Smooth muscle cell (in vitro differentiated cells): ENCODE results near the gene TAOK3. TPM values are rescaled to one million over a fixed set of nuclear protein-coding genes. Genes with fewer than 3 reads are reported as not detected.

Source experiments
- DNase-seq: peaks from one replicate; lab custom pipeline; 2025; ENCODE audit not compliant: unreplicated experiment; lab: John Stamatoyannopoulos, UW
- H2AFZ ChIP-seq: fragments of 200-600 bp; sonication (generic); 2 replicates; pipeline ENCODE4 v1.6.0; 2016; ENCODE audit warnings: antibody characterized with exemption, low read depth, mild to moderate bottlenecking
- H3F3A ChIP-seq: fragments of 200-600 bp; sonication (generic); 2 replicates; pipeline ENCODE4 v1.6.0; 2017; ENCODE audit warnings: antibody characterized with exemption, low read depth
- H3K27ac ChIP-seq: fragments of 200-600 bp; sonication (generic); 2 replicates; pipeline ENCODE4 v1.5.1; 2016; ENCODE audit warnings: low read depth, mild to moderate bottlenecking
- H3K27me3 ChIP-seq: fragments of 200-600 bp; sonication (generic); 2 replicates; pipeline ENCODE4 v1.6.1; 2016; ENCODE audit warnings: low read depth, mild to moderate bottlenecking
- H3K36me3 ChIP-seq: fragments of 200-600 bp; sonication (generic); 2 replicates; pipeline ENCODE4 v1.5.1; 2016; ENCODE audit warnings: low read depth
- H3K4me1 ChIP-seq: fragments of 200-600 bp; sonication (generic); 2 replicates; pipeline ENCODE4 v1.5.1; 2016; ENCODE audit warnings: low read depth
- H3K4me2 ChIP-seq: fragments of 200-600 bp; sonication (generic); 2 replicates; pipeline ENCODE4 v1.6.0; 2016; ENCODE audit warnings: mild to moderate bottlenecking
- H3K4me3 ChIP-seq: fragments of 200-600 bp; sonication (generic); 2 replicates; pipeline ENCODE4 v1.5.1; 2016; ENCODE audit warnings: mild to moderate bottlenecking
- H3K79me2 ChIP-seq: fragments of 200-600 bp; sonication (generic); 2 replicates; pipeline ENCODE4 v1.6.0; 2016; ENCODE audit warnings: low read depth, mild to moderate bottlenecking
- H3K9ac ChIP-seq: fragments of 200-600 bp; sonication (generic); 2 replicates; pipeline ENCODE4 v1.6.0; 2016; ENCODE audit warnings: low read depth
- H3K9me3 ChIP-seq: fragments of 200-600 bp; sonication (generic); replicated peaks from 2 replicates; pipeline ENCODE4 v1.5.1; 2016; ENCODE audit warnings: low read depth
- H4K20me1 ChIP-seq: fragments of 200-600 bp; sonication (generic); 2 replicates; pipeline ENCODE4 v1.6.0; 2016; ENCODE audit warnings: low read depth
- WGBS: methylation state at CpG from one replicate; pipeline ENCODE4 v1.1.7; 2016; ENCODE audit warnings: low lambda C conversion rate; 5-methylcytosine and 5-hydroxymethylcytosine counted together
- polyA plus RNA-seq: library from polyadenylated mRNA; unstranded; fragments of >200 nt; fragmentation: Nextera tagmentation; extraction: Ambion mirVana; gene quantifications from 2 replicates; pipeline ENCODE4 v1.2.1, GENCODE V29; 2016
- total RNA-seq: library from RNA; depleted of rRNA; stranded (reverse); fragments of >200 nt; gene quantifications from 2 replicates; pipeline ENCODE4 v1.2.3, GENCODE V29; 2014
- TF ChIP-seq, protein P1 (sequence below): fragments of 200-600 bp; sonication (generic); IDR thresholded peaks from 2 replicates; pipeline ENCODE4 v1.5.1; 2017; ENCODE audit warnings: borderline replicate concordance, mild to moderate bottlenecking, antibody characterized with exemption; ENCODE audit not compliant: insufficient read depth, poor library complexity, severe bottlenecking

TAOK3 gene
- total and polyA plus RNA-seq, 2 experiments from 2014 or later, result 7.3 to 7.9 TPM

DNA sequence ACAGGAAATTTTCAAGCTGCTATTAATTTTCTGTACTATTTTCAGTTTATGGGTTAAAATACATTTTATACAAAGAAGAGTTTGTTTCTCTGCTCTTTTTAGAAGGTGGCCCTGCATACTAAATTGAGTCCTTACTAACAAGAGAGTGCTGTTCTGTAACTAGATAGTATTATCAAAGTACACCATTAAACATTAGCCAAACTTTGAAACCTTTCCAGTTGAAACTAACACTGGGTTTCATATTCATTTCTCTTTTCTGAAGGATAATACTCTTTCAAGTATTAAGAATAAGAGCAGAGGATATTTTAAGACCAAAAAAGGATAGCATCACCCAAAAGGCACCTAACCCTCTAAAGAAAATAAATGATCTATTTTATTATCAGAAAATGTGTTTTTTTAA is 189.6 kb downstream of the TAOK3 start:
- Histone ChIP-seq H2AFZ (no peak overlapping the region), H3K4me2 (no peak overlapping the region), H3K4me3 (no peak overlapping the region), H3K36me3 (no peaks in the 10 kb centered on the region), H3K27ac (no peak overlapping the region), H3K27me3 (no peaks in the 10 kb centered on the region), H3K79me2 (no peaks in the 10 kb centered on the region), H3K4me1 (no peaks in the 10 kb centered on the region), H3K9ac (no peak overlapping the region), H4K20me1 (no peaks in the 10 kb centered on the region), H3K9me3 (no peaks in the 10 kb centered on the region), H3F3A (no peaks in the 10 kb centered on the region)
- TF ChIP-seq, protein P1, sequence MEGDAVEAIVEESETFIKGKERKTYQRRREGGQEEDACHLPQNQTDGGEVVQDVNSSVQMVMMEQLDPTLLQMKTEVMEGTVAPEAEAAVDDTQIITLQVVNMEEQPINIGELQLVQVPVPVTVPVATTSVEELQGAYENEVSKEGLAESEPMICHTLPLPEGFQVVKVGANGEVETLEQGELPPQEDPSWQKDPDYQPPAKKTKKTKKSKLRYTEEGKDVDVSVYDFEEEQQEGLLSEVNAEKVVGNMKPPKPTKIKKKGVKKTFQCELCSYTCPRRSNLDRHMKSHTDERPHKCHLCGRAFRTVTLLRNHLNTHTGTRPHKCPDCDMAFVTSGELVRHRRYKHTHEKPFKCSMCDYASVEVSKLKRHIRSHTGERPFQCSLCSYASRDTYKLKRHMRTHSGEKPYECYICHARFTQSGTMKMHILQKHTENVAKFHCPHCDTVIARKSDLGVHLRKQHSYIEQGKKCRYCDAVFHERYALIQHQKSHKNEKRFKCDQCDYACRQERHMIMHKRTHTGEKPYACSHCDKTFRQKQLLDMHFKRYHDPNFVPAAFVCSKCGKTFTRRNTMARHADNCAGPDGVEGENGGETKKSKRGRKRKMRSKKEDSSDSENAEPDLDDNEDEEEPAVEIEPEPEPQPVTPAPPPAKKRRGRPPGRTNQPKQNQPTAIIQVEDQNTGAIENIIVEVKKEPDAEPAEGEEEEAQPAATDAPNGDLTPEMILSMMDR, result no peak
- no peak for DNase-seq

GRCh38 chr12:118175823-118176447 is 196.8 kb downstream of the TAOK3 start:
- Histone ChIP-seq H3F3A (no peaks in the 10 kb centered on the region), H3K9me3 (no peaks in the 10 kb centered on the region), H3K27ac (no peak overlapping the region), H3K4me2 (no peak overlapping the region), H3K4me1 (no peaks in the 10 kb centered on the region), H2AFZ (no peak overlapping the region), H3K79me2 (no peaks in the 10 kb centered on the region), H3K4me3 (no peak overlapping the region), H4K20me1 (no peaks in the 10 kb centered on the region), H3K36me3 (peaks cover 4% of the 10 kb centered on the region), H3K9ac (no peak overlapping the region), H3K27me3 (no peaks in the 10 kb centered on the region)
- WGBS, result 95% methylated on average over 4 of the region's 4 CpGs
- TF ChIP-seq, protein P1, result no peak
- no peak for DNase-seq

GRCh38 chr12:118166946-118167345 is 205.8 kb downstream of the TAOK3 start:
- Histone ChIP-seq H3F3A (no peaks in the 10 kb centered on the region), H4K20me1 (no peaks in the 10 kb centered on the region), H3K4me3 (no peak overlapping the region), H3K4me2 (no peak overlapping the region), H3K9me3 (no peaks in the 10 kb centered on the region), H3K36me3 (no peaks in the 10 kb centered on the region), H3K27me3 (no peaks in the 10 kb centered on the region), H3K27ac (no peak overlapping the region), H3K79me2 (no peaks in the 10 kb centered on the region), H3K9ac (no peak overlapping the region), H2AFZ (no peak overlapping the region), H3K4me1 (no peaks in the 10 kb centered on the region)
- TF ChIP-seq, protein P1, result no peak
- no peak for DNase-seq
- 85% methylated on average over 2 of the region's 2 CpGs for WGBS

DNA sequence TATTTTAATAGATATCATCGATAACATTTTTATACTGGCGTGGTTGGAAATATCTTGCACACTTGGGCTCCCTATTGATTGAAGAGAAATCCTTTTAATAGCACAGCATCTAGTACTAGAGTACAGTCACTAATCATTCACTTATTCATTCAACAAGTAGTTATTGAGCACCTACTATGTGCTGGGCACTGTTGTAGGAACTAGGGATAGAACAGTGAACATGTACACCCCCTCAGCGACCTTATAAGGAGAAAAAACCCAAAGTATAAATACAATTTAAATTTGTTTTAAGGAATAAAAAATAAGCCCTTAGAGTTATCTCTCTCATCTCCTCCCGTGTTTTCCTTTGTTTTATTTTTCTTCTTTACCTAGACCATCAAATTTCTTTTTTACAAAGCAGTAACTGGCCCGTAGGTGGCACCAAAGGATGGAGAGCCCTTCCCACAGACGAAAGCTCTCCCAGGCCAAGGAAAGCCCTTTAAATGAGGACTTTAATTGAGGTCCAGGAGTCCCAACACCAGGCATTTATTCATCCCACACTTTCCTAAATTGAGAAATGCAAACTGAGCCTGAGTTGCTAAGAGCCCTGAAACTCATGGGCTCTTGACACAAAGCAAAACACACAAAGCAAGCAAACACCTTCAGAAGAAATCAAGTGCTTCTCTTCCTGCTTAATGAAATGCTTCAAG is 207.8 kb downstream of the TAOK3 start:
- no peak overlapping the region for H3K4me3 ChIP-seq
- WGBS, result 43% methylated on average over 6 of the region's 6 CpGs
- TF ChIP-seq, protein P1, result peak; percentile 48
- no peak overlapping the region for H3K4me2 ChIP-seq
- H2AFZ ChIP-seq, result no peak overlapping the region
- H3K4me1 ChIP-seq, result no peaks in the 10 kb centered on the region
- H3K27ac ChIP-seq, result no peak overlapping the region
- H3K36me3 ChIP-seq, result peaks cover 8% of the 10 kb centered on the region
- DNase-seq, result no peak
- H3K79me2 ChIP-seq, result no peaks in the 10 kb centered on the region
- H4K20me1 ChIP-seq, result no peaks in the 10 kb centered on the region
- no peaks in the 10 kb centered on the region for H3K27me3 ChIP-seq
- no peaks in the 10 kb centered on the region for H3K9me3 ChIP-seq
- no peaks in the 10 kb centered on the region for H3F3A ChIP-seq
- H3K9ac ChIP-seq, result no peak overlapping the region
